H1 (cell line): ENCODE data around the gene CSGALNACT2. TPM values are rescaled to one million over a fixed set of nuclear protein-coding genes. Genes with fewer than 3 reads are reported as not detected.

ENCODE experiments used
- ATF3 ChIP-seq: IDR thresholded peaks from 2 replicates; pipeline ENCODE4 v1.6.1; 2011; ENCODE audit warnings: low read depth, mild to moderate bottlenecking, low read length; ENCODE audit not compliant: insufficient read depth
- CREB1 ChIP-seq: IDR thresholded peaks from 2 replicates; pipeline ENCODE4 v1.6.1; 2012; ENCODE audit warnings: inconsistent platforms
- HDAC6 ChIP-seq: IDR thresholded peaks from one replicate; pipeline ENCODE4 v1.7.1; 2012; ENCODE audit warnings: low read depth, mild to moderate bottlenecking, inconsistent platforms, low read length, moderate library complexity
- polyA plus RNA-seq, 7 experiments: library from polyadenylated mRNA; depleted of rRNA in 3 of 7; stranded (reverse) in 5 of 7; unstranded in 2 of 7; fragments of >200 nt in 5 of 7; fragments of 200-250 nt in 2 of 7; gene quantifications; 1 replicate in 5 of 7; 2 replicates in 1 of 7; 4 replicates in 1 of 7; pipeline versions ENCODE4 v1.2.1 to v1.2.3, GENCODE V29; 2011 to 2013; ENCODE audit warnings: missing spikeins in 2 of 7, mixed read lengths in 2 of 7
- total RNA-seq: library from RNA; stranded (reverse); fragmentation: NEBNext Ultra II Directional; extraction: Animal tissue kit (Norgen Biotek cat#: 25700); gene quantifications from 2 replicates; pipeline ENCODE4 v1.2.1, GENCODE V29; 2021

The CSGALNACT2 gene
- total and polyA plus RNA-seq, 2 of the 8 experiments (the other 6 are each of a cell fraction or from before 2014, with no cell fraction given): 2.6 to 5.3 TPM

- no peak for TF ChIP-seq HDAC6
- no peak for TF ChIP-seq CREB1
- TF ChIP-seq ATF3: no peak
Observed at GRCh38 chr10:43141421-43141820, 3.2 kb downstream of the CSGALNACT2 start (continued).
